ENCODE results near the gene FOXP4. TPM values are rescaled to one million over a fixed set of nuclear protein-coding genes. Genes with fewer than 3 reads are reported as not detected.

Gene FOXP4
- total RNA-seq, 1 donor from 2014 or later: 9.7 TPM

DNA sequence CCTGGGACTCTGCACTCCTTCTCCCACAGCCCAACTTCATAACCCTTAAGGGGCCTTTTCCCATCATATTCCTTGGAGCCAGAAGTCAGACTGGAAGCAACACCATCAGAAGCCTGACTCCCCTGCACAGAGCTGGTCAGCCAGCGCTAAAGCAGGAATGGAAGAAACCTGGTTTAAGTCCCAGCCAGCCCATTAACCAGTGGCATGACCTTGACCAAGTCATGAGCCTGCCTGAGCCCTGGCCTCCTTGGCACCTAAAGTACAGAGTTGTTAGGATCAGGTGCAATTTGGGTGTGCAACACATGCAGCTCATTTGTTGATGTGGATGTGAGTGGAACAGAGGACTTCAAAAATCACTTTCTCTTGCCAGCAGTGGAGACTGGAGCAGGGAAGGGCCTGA is 20.8 kb downstream of the FOXP4 start:
- H3K36me3 Mint-ChIP-seq (ENCODE audit: low read depth): peaks cover 6% of the 10 kb centered on the region
- intact Hi-C loops (cut with micrococcal nuclease): loop anchor here (10.0 kb wide), 1 partner anchor 1488 kb away; the partner anchor contains the start of genes CUL7, KLC4 and MRPL2
- no peaks in the 10 kb centered on the region for H3K27me3 Mint-ChIP-seq (ENCODE audit: low read depth)
- no peak for DNase-seq (ENCODE audit: low spot score)
- peaks cover 11% of the 10 kb centered on the region for H3K4me1 Mint-ChIP-seq (ENCODE audit: low read depth)
- no peak overlapping the region for H3K27ac Mint-ChIP-seq
- no peaks in the 10 kb centered on the region for H3K9me3 Mint-ChIP-seq
- H3K4me3 Mint-ChIP-seq (ENCODE audit: low read depth): no peak overlapping the region

DNA sequence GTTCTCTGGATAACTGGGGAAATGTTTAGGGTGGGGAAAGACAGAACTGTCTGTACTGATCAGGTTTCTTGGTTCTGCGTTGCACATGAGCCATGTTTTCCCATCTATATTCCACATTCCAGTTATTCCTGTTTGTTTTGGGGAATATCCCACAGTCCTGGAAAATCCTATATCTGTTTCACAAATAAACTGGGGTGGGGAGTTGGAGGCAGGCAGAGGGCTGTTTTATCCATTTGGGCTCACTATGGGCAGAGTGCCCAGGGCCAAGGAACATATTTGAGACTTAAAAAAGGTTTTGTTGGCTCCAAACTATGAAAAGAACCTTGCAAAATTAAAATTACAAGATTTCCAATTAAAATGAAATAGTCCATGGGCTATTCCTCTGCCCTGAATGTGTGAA is 21.5 kb downstream of the FOXP4 start:
- peaks cover 12% of the 10 kb centered on the region for H3K4me1 Mint-ChIP-seq (ENCODE audit: low read depth)
- H3K36me3 Mint-ChIP-seq (ENCODE audit: low read depth): peaks cover 6% of the 10 kb centered on the region
- no peaks in the 10 kb centered on the region for H3K27me3 Mint-ChIP-seq (ENCODE audit: low read depth)
- no peak for DNase-seq (ENCODE audit: low spot score)
- no peaks in the 10 kb centered on the region for H3K9me3 Mint-ChIP-seq
- intact Hi-C loops (cut with micrococcal nuclease): loop anchor here (10.0 kb wide), 1 partner anchor 1487 kb away; the partner anchor contains the start of genes CUL7, KLC4 and MRPL2
- H3K27ac Mint-ChIP-seq: no peak overlapping the region
- H3K4me3 Mint-ChIP-seq (ENCODE audit: low read depth): no peak overlapping the region

DNA sequence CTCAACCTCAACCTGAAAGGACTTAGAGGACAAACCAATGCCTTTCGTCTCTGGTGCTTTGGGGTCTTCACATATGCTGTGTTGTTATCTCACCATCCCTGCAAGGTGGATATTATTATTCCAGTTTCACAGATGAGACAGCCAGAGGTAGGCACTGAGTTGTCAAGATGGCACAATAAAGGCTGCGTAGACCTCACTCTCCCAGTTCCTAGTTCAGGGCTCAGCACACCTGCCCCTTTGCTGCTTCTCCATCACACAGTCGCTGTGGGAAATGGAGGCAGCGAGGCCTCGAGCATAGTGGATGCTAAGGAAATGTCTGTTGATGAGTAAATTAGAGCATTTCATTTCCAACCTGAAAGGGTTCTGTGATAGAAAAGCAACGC is 22.0 kb downstream of the FOXP4 start:
- no peaks in the 10 kb centered on the region for H3K9me3 Mint-ChIP-seq
- no peak overlapping the region for H3K4me3 Mint-ChIP-seq (ENCODE audit: low read depth)
- DNase-seq (ENCODE audit: low spot score): no peak
- peaks cover 12% of the 10 kb centered on the region for H3K4me1 Mint-ChIP-seq (ENCODE audit: low read depth)
- peaks cover 6% of the 10 kb centered on the region for H3K36me3 Mint-ChIP-seq (ENCODE audit: low read depth)
- H3K27me3 Mint-ChIP-seq (ENCODE audit: low read depth): no peaks in the 10 kb centered on the region
- no peak overlapping the region for H3K27ac Mint-ChIP-seq
- intact Hi-C loops (cut with micrococcal nuclease): loop anchor here (10.0 kb wide), 1 partner anchor 1487 kb away; the partner anchor contains the start of genes CUL7, KLC4 and MRPL2

- Mint-ChIP-seq H3K4me1 (ENCODE audit: low read depth) (peaks cover 12% of the 10 kb centered on the region), H3K4me3 (ENCODE audit: low read depth) (no peak overlapping the region), H3K9me3 (no peaks in the 10 kb centered on the region), H3K27me3 (ENCODE audit: low read depth) (no peaks in the 10 kb centered on the region), H3K36me3 (ENCODE audit: low read depth) (peaks cover 6% of the 10 kb centered on the region), H3K27ac (no peak overlapping the region)
- intact Hi-C loops (cut with micrococcal nuclease): loop anchor here (10.0 kb wide), 1 partner anchor 1486 kb away; the partner anchor contains the start of genes CUL7, KLC4 and MRPL2
- no peak for DNase-seq (ENCODE audit: low spot score)
Observed at GRCh38 chr6:41568585-41569384, 22.6 kb downstream of the FOXP4 start.

GRCh38 chr6:41570259-41570615 is 24.1 kb downstream of the FOXP4 start:
- intact Hi-C loops (cut with micrococcal nuclease): no loop called here
- Mint-ChIP-seq H3K36me3 (ENCODE audit: low read depth) (peaks cover 6% of the 10 kb centered on the region), H3K4me3 (ENCODE audit: low read depth) (no peak overlapping the region), H3K4me1 (ENCODE audit: low read depth) (peaks cover 12% of the 10 kb centered on the region), H3K27me3 (ENCODE audit: low read depth) (no peaks in the 10 kb centered on the region), H3K27ac (no peak overlapping the region), H3K9me3 (no peaks in the 10 kb centered on the region)
- no peak for DNase-seq (ENCODE audit: low spot score)

DNA sequence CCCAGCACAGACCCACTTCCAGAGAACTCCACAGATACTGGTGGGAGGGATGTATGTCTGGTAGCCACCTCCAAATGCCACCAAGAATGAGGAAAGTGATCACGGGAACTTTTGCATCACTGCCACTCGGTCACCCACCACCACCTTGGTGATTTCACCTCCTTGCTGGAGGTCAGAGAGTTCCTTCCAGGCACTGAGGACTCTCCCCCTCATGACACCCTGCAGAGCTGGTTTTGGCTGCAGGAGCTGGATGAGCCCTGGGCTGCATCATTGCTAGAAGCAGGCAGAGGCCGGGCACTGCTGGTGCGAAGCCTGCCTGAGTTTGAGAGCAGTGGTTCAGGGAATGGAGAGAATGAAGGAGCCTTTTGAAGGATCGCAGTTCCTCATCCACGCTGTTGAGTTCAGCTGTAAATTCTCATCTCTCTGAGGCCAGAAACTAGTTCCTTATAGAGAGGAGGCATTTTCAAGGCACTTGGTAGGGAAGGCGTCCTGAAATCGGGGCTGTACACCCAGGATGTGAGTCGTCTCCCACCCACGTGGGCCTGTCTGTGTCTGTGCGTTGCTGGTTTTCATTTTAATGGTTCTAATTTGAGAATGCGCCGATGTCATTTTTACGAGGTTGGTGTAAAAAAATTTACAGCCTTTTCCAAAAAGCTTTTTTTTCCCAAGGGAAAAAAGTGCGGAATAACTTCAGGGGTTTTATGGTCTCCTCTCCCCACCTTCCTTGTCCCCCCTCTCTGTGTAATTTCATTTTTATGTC is 25.0 kb downstream of the FOXP4 start:
- no peaks in the 10 kb centered on the region for H3K9me3 Mint-ChIP-seq
- intact Hi-C loops (cut with micrococcal nuclease): no loop called here
- H3K4me3 Mint-ChIP-seq (ENCODE audit: low read depth): no peak overlapping the region
- H3K4me1 Mint-ChIP-seq (ENCODE audit: low read depth): peaks cover 12% of the 10 kb centered on the region
- H3K36me3 Mint-ChIP-seq (ENCODE audit: low read depth): peaks cover 2% of the 10 kb centered on the region
- DNase-seq (ENCODE audit: low spot score): no peak
- H3K27ac Mint-ChIP-seq: no peak overlapping the region
- no peaks in the 10 kb centered on the region for H3K27me3 Mint-ChIP-seq (ENCODE audit: low read depth)

DNA sequence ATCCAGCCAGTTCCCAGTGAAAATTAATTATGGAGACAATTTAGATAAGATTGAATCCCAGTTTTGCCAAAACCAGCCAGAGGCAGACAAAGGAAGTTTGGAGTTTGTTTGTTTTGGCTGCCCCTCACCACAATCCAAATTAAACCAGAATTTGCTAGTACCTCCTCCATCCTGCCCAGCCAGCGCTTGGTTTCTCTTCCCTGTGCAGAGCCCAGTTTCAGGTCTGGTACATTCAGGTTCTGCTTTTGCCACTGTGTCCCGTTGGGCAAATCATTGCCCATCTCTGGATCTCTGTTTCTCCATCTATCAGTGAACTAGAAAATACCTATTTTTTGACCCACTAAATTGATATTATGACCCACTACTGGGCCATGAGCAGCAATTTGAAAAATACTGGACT is 26.4 kb downstream of the FOXP4 start:
- no peak overlapping the region for H3K4me3 Mint-ChIP-seq (ENCODE audit: low read depth)
- no peaks in the 10 kb centered on the region for H3K36me3 Mint-ChIP-seq (ENCODE audit: low read depth)
- H3K9me3 Mint-ChIP-seq: no peaks in the 10 kb centered on the region
- intact Hi-C loops (cut with micrococcal nuclease): no loop called here
- H3K27ac Mint-ChIP-seq: no peak overlapping the region
- no peak for DNase-seq (ENCODE audit: low spot score)
- H3K4me1 Mint-ChIP-seq (ENCODE audit: low read depth): peaks cover 12% of the 10 kb centered on the region
- H3K27me3 Mint-ChIP-seq (ENCODE audit: low read depth): no peaks in the 10 kb centered on the region

DNA sequence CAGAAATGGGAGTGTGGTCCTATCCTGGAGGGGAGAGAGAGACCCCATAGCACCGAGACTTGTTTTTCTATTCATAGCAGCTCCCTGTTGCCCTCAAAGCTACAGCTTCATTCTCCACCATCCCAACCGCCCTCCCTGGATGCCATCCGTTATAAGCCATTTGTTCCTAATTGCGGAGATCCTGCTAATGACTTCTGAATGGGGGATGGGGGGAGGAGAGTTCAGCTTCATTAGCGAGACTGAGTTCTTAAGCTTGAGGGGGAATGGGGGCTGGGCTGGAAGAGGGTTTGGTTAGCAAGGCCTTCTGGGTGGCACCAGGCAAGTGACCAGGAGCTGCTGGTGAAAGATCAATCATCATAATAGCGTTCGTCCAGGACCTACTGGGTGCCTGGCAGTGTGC is 27.1 kb downstream of the FOXP4 start:
- H3K36me3 Mint-ChIP-seq (ENCODE audit: low read depth): no peaks in the 10 kb centered on the region

DNA sequence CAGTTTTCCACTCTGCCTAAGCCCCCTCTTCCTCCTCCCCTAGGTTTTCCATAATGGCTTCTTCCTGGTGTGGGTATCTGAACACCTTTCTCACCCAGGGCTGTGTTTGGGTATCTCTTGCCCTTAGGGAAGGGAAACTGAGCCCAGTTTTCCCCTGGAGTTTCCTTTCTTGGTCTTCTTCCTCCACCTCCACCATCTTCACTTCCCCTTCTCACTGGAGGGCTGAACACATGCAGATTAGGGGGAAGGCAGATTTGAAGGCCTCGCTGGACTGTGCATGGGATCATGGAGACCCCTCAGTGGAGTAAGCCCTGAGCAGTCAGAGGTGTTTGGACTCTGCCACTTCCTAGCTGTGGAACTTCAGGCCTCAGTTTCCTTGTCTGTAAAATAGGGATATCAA is 27.8 kb downstream of the FOXP4 start:
- intact Hi-C loops (cut with micrococcal nuclease): no loop called here
- Mint-ChIP-seq H3K4me3 (ENCODE audit: low read depth) (no peak overlapping the region), H3K9me3 (no peaks in the 10 kb centered on the region), H3K27me3 (ENCODE audit: low read depth) (no peaks in the 10 kb centered on the region), H3K36me3 (ENCODE audit: low read depth) (no peaks in the 10 kb centered on the region), H3K27ac (no peak overlapping the region), H3K4me1 (ENCODE audit: low read depth) (peaks cover 12% of the 10 kb centered on the region)
- DNase-seq (ENCODE audit: low spot score): no peak

More for the DNA sequence above, 27.1 kb downstream of the FOXP4 start:
- no peak for DNase-seq (ENCODE audit: low spot score)
- intact Hi-C loops (cut with micrococcal nuclease): no loop called here
- no peak overlapping the region for H3K4me3 Mint-ChIP-seq (ENCODE audit: low read depth)
- no peaks in the 10 kb centered on the region for H3K27me3 Mint-ChIP-seq (ENCODE audit: low read depth)
- H3K4me1 Mint-ChIP-seq (ENCODE audit: low read depth): peaks cover 12% of the 10 kb centered on the region
- no peaks in the 10 kb centered on the region for H3K9me3 Mint-ChIP-seq
- H3K27ac Mint-ChIP-seq: no peak overlapping the region

GRCh38 chr6:41575598-41575997 is 29.4 kb downstream of the FOXP4 start:
- intact Hi-C loops (cut with micrococcal nuclease): no loop called here
- no peak overlapping the region for H3K27ac Mint-ChIP-seq
- no peaks in the 10 kb centered on the region for H3K9me3 Mint-ChIP-seq
- H3K27me3 Mint-ChIP-seq (ENCODE audit: low read depth): no peaks in the 10 kb centered on the region
- H3K4me3 Mint-ChIP-seq (ENCODE audit: low read depth): no peak overlapping the region
- peaks cover 12% of the 10 kb centered on the region for H3K4me1 Mint-ChIP-seq (ENCODE audit: low read depth)
- H3K36me3 Mint-ChIP-seq (ENCODE audit: low read depth): no peaks in the 10 kb centered on the region
- no peak for DNase-seq (ENCODE audit: low spot score)

GRCh38 chr6:41576667-41577066 is 30.5 kb downstream of the FOXP4 start:
- no peaks in the 10 kb centered on the region for H3K27me3 Mint-ChIP-seq (ENCODE audit: low read depth)
- no peak overlapping the region for H3K27ac Mint-ChIP-seq
- no peak for DNase-seq (ENCODE audit: low spot score)
- H3K4me1 Mint-ChIP-seq (ENCODE audit: low read depth): peaks cover 4% of the 10 kb centered on the region
- intact Hi-C loops (cut with micrococcal nuclease): no loop called here
- no peaks in the 10 kb centered on the region for H3K36me3 Mint-ChIP-seq (ENCODE audit: low read depth)
- H3K9me3 Mint-ChIP-seq: no peaks in the 10 kb centered on the region
- H3K4me3 Mint-ChIP-seq (ENCODE audit: low read depth): no peak overlapping the region

GRCh38 chr6:41577356-41578216 is 31.4 kb downstream of the FOXP4 start:
- H3K4me3 Mint-ChIP-seq (ENCODE audit: low read depth): no peak overlapping the region

More at GRCh38 chr6:41577356-41578216, 31.4 kb downstream of the FOXP4 start:
- no peaks in the 10 kb centered on the region for H3K9me3 Mint-ChIP-seq
- no peak for DNase-seq (ENCODE audit: low spot score)
- no peaks in the 10 kb centered on the region for H3K36me3 Mint-ChIP-seq (ENCODE audit: low read depth)
- H3K27me3 Mint-ChIP-seq (ENCODE audit: low read depth): no peaks in the 10 kb centered on the region
- H3K27ac Mint-ChIP-seq: no peak overlapping the region
- H3K4me1 Mint-ChIP-seq (ENCODE audit: low read depth): no peaks in the 10 kb centered on the region
- intact Hi-C loops (cut with micrococcal nuclease): no loop called here
